ENCODE measurements around the gene BET1L. TPM values are rescaled to one million over a fixed set of nuclear protein-coding genes. Genes with fewer than 3 reads are reported as not detected.

Gene BET1L
- total RNA-seq, 1 donor from 2014 or later: 46.9 TPM

- peaks cover 8% of the 10 kb centered on the region for H3K4me1 Mint-ChIP-seq (ENCODE audit: low read depth)
- no peak overlapping the region for H3K27ac Mint-ChIP-seq
- H3K9me3 Mint-ChIP-seq (ENCODE audit: low read depth): no peaks in the 10 kb centered on the region
- DNase-seq (ENCODE audit: low spot score, unreplicated experiment): no peak
- peaks cover 7% of the 10 kb centered on the region for H3K36me3 Mint-ChIP-seq (ENCODE audit: insufficient read depth)
- no peak for TF ChIP-seq CTCF (IDR thresholded peaks at IDR 0.05; ENCODE audit: unreplicated experiment)
- H3K27me3 Mint-ChIP-seq: no peaks in the 10 kb centered on the region
- peak overlapping the region; percentile 24 for H3K4me3 Mint-ChIP-seq (ENCODE audit: low read depth)
These were observed 4.5 kb upstream of the BET1L start for GRCh38 chr11:211741-212140.

- H3K27me3 Mint-ChIP-seq: no peaks in the 10 kb centered on the region
- H3K4me1 Mint-ChIP-seq (ENCODE audit: low read depth): peaks cover 11% of the 10 kb centered on the region
- no peaks in the 10 kb centered on the region for H3K9me3 Mint-ChIP-seq (ENCODE audit: low read depth)
- no peak for DNase-seq (ENCODE audit: low spot score, unreplicated experiment)
- no peak for TF ChIP-seq CTCF (IDR thresholded peaks at IDR 0.05; ENCODE audit: unreplicated experiment)
- H3K4me3 Mint-ChIP-seq (ENCODE audit: low read depth): peak overlapping the region; percentile 24
- no peak overlapping the region for H3K27ac Mint-ChIP-seq
- H3K36me3 Mint-ChIP-seq (ENCODE audit: insufficient read depth): peaks cover 7% of the 10 kb centered on the region
These were observed 4.1 kb upstream of the BET1L start for GRCh38 chr11:211295-211694.

GRCh38 chr11:210803-211180, 3.6 kb upstream of the BET1L start:
- H3K36me3 Mint-ChIP-seq (ENCODE audit: insufficient read depth): peaks cover 7% of the 10 kb centered on the region
- peak overlapping the region; percentile 14 for H3K4me3 Mint-ChIP-seq (ENCODE audit: low read depth)
- TF ChIP-seq CTCF (IDR thresholded peaks at IDR 0.05; ENCODE audit: unreplicated experiment): no peak
- no peaks in the 10 kb centered on the region for H3K27me3 Mint-ChIP-seq
- peaks cover 12% of the 10 kb centered on the region for H3K4me1 Mint-ChIP-seq (ENCODE audit: low read depth)
- no peak for DNase-seq (ENCODE audit: low spot score, unreplicated experiment)
- no peak overlapping the region for H3K27ac Mint-ChIP-seq
- H3K9me3 Mint-ChIP-seq (ENCODE audit: low read depth): no peaks in the 10 kb centered on the region

- TF ChIP-seq CTCF (IDR thresholded peaks at IDR 0.05; ENCODE audit: unreplicated experiment): no peak
- H3K27me3 Mint-ChIP-seq: no peaks in the 10 kb centered on the region
- peaks cover 7% of the 10 kb centered on the region for H3K36me3 Mint-ChIP-seq (ENCODE audit: insufficient read depth)
- H3K4me3 Mint-ChIP-seq (ENCODE audit: low read depth): peak overlapping the region; percentile 93
- no peaks in the 10 kb centered on the region for H3K9me3 Mint-ChIP-seq (ENCODE audit: low read depth)
- peaks cover 12% of the 10 kb centered on the region for H3K4me1 Mint-ChIP-seq (ENCODE audit: low read depth)
- H3K27ac Mint-ChIP-seq: peak overlapping the region; percentile 82
- DNase-seq (ENCODE audit: low spot score, unreplicated experiment): no peak
These were observed 3.1 kb upstream of the BET1L start for GRCh38 chr11:210122-210802.

GRCh38 chr11:209275-210121, 2.3 kb upstream of the BET1L start:
- H3K27ac Mint-ChIP-seq: peak overlapping the region; percentile 90

More at GRCh38 chr11:209275-210121, 2.3 kb upstream of the BET1L start:
- peaks cover 6% of the 10 kb centered on the region for H3K36me3 Mint-ChIP-seq (ENCODE audit: insufficient read depth)
- peak overlapping the region; percentile 93 for H3K4me3 Mint-ChIP-seq (ENCODE audit: low read depth)
- peaks cover 12% of the 10 kb centered on the region for H3K4me1 Mint-ChIP-seq (ENCODE audit: low read depth)
- no peaks in the 10 kb centered on the region for H3K27me3 Mint-ChIP-seq
- DNase-seq (ENCODE audit: low spot score, unreplicated experiment): no peak
- TF ChIP-seq CTCF (IDR thresholded peaks at IDR 0.05; ENCODE audit: unreplicated experiment): no peak
- H3K9me3 Mint-ChIP-seq (ENCODE audit: low read depth): no peaks in the 10 kb centered on the region

Data from progenitor cell of endocrine pancreas (in vitro differentiated cells).